Activated T-cell treated with anti-CD3 and anti-CD28 coated beads for 4 hours (primary cell): Measurements from ENCODE around the gene NPIPA8.
"Not testable (repeated sequence)": the region's sequence is repeated elsewhere in the genome, so short reads cannot be mapped to it uniquely, and the experiment has no call there.

Experiments used
- DNase-seq: peaks from one replicate; pipeline ENCODE4 v3.0.0-alpha.2; 2020

Gene NPIPA8

DNA sequence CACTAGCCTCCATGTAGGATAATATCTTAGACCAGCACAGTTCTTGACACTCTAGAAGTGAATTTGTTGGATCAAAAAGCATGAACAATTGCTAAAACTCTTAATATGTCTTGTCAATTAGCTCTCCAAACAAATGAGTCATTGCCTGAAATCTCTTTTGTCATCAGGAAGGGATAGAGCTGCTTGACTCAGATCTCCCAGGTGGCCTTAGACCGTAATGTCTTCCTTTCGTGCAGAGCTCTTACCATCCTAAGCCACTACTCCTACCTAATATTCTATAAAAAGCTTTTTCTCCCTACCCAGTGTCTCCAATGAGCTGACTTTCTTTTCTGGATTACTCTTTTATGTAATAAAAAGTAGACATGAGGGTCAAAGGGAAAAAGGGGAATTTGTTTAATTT is 66.4 kb downstream of the NPIPA8 start:
- DNase-seq, result not testable (repeated sequence)
